HK-2 (cell line): ENCODE data around the gene TLCD2.
"Not testable (repeated sequence)": the region's sequence is repeated elsewhere in the genome, so short reads cannot be mapped to it uniquely, and the experiment has no call there.

Experiments
- DNase-seq: peaks from one replicate; pipeline ENCODE4 v3.0.0-alpha.2; 2018; ENCODE audit not compliant: unreplicated experiment

The TLCD2 gene

GRCh38 chr17:1709971-1710806, at the start of gene TLCD2:
Gene TLCD2, minus strand, starts transcription at chr17:1710377. Its CDS starts 135 bp downstream, at chr17:1710242.
- peak; percentile 72 for DNase-seq

- DNase-seq: no peak
These were observed 49.4 kb upstream of the TLCD2 start for GRCh38 chr17:1759529-1759928.

- DNase-seq: no peak
These were observed 48.6 kb upstream of the TLCD2 start for GRCh38 chr17:1758807-1759206.

DNA sequence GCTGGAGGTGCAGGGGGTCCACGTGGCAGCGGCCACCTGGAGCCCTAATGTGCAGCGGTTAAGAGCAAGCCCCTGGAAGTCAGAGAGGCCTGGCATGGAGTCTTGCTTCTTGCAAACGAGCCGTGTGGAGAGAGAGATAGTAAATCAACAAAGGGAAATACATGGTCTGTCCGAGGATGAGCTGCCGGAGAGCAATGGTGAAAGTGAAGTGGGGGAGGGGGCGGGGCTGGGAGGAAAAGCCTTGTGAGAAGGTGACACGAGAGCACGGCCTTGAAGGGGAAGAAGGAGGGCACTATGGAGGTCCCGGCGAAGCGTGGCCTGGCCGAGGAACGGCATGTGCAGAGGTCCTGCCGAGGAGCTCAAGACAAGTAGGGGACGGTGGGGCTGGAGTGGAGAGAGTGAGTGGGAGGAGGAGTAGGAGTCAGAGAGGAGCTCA, 45.7 kb upstream of the TLCD2 start:
- no peak for DNase-seq

DNA sequence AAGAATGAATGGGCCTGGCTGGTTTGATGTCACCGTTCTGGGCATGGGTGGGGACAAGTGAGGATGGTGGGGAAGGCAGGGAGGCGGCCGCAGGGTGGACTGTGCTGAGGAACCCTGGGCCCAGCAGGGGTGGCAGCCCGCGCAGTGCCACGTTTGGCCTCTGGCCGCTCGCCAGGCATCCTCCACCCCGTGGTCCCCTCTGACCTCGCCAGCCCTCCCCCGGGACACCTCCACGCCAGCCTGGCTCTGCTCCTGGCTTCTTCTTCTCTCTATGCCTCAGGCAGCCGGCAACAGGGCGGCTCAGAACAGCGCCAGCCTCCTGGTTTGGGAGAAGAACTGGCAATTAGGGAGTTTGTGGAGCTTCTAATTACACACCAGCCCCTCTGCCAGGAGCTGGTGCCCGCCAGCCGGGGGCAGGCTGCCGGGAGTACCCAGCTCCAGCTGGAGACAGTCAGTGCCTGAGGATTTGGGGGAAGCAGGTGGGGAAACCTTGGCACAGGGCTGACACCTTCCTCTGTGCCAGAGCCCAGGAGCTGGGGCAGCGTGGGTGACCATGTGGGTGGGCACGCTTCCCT, 45.2 kb upstream of the TLCD2 start:
- DNase-seq: no peak

DNA sequence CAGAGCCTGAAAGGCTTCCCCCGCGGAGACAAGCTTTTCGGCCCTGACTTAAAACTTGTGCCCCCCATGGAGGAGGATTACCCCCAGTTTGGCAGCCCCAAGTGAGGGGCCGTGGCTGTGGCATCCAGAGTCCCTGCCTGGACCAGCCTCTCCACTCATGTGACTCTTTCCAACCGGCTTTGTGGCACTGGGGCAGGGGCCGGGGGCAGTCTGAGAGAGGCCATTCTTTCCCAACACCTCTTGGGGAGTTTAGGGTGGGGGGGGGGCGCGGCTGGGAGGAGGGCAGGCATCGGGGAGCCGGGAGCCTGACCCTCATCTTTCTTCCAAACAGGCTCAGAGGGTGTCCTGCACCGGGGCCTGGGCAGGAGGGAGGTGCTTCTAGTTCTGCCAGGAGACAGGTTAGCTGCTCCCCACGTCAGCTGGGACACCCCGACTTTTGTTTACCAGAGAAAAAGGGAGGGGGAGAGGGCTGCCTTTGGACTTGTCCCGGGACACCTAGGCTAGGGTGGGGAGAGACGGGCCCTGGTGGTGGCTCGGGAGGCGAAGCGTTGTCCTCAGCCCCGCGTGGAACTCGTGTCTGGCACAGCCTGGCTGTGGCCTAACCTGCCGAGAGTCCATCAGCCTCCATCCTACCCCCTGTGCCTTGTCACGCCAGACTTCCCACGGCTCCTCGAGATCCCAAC, 44.4 kb upstream of the TLCD2 start:
- DNase-seq: no peak

DNA sequence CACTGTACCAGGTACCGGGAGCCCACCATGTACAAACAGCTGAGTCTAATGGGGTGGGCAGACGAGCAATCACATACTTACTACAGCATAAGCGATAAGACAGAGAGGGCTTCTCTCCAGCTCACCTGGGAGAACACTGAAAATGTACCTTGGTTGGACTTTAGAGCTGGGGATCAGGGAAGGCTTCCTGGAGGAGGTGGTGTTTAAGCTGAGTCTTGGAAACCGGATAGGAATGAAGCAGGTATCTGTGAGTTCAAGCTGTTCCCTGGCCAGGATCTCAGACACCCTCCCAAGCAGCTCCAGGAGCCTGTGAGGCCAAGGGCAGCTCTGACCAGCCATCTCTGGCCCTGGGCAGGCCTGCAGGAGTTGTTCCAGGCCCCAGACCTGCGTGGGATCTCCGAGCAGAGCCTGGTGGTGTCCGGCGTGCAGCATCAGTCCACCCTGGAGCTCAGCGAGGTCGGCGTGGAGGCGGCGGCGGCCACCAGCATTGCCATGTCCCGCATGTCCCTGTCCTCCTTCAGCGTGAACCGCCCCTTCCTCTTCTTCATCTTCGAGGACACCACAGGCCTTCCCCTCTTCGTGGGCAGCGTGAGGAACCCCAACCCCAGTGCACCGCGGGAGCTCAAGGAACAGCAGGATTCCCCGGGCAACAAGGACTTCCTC, 43.7 kb upstream of the TLCD2 start:
- no peak for DNase-seq

- DNase-seq: no peak
These were observed 42.5 kb upstream of the TLCD2 start for GRCh38 chr17:1752425-1753262.

- DNase-seq: no peak
These were observed 40.5 kb upstream of the TLCD2 start for GRCh38 chr17:1750628-1751027.

- DNase-seq: no peak
These were observed 36.9 kb upstream of the TLCD2 start for GRCh38 chr17:1746975-1747543.

- DNase-seq: no peak
These were observed 35.4 kb upstream of the TLCD2 start for GRCh38 chr17:1745513-1746020.

DNA sequence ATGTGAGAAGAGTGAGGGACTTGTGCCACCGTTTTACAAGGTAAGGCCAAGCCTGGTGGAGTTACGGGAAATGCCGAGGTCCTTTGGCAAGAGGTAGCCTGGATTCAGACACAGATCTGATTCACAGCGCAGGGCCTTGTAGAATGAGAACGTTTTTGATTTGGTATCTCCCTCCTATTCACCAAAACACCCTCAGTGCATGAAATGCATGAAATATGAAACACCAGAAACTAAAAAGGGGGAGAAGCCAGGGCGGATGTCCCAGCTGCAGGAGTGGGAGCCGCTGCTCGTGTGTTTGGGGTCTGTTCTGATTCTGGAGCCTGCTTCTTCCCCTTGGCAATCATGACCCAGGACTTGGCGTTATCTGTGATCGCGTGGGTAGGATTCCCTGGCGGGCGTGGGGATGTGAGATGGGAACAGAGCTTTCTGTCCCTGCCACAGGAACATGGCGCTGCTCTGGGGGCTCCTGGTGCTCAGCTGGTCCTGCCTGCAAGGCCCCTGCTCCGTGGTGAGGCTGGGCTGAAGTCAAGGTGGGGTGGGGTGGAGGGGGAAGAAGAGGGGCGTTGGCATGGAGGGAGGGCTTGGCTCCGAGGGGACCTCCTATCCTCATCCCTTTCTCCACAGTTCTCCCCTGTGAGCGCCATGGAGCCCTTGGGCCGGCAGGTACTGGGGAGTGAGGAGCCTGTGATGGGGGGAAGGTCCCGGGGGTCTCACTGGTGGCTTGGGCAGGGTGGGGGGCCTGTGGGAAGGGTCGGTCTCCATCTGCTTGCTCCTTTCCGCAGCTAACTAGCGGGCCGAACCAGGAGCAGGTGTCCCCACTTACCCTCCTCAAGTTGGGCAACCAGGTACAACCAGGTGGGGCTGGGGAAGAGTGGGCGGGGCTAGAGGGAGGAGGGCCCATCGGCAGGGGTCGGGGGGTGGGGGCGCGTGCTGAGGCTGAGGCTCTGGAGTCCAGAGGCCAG, 34.7 kb upstream of the TLCD2 start:
- DNase-seq: no peak

- no peak for DNase-seq
These were observed 32.9 kb upstream of the TLCD2 start for GRCh38 chr17:1743088-1743439.

DNA sequence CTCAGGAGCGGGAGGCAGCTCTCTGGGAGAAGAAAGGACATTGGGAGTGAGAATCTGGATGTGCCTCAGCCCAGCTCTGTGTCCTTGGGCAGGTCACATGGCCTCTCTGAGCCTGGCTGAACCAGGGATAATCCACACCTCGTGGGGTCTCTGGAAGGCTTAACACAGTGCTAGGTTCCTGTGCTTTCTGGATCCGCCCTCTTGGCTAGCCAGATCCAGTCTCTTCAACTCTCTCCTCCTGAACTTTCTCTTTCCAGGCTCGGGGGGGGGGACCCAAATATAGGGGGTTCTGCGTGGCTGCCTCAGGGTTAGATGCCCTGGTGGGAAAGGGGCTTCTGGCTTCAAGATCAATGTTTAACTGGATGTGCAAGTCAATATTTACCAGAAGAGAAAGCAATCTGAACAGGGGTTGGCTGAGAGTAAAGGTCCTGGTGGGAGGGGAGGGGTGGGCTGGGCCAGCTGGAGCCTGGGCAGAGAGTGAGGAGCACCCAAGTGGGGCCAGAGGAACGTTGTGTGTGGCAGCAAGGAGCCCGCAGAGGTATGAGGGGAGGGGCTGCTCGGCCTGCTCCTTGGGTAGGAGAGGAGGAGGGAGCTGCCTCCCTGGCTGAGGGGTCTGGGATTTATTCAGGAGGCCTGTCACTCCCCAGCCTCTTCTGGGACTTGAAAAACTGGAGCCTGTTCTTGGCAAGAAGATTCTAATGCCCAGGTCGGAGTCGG, 32.4 kb upstream of the TLCD2 start, which contains the start of gene SERPINF2:
Gene SERPINF2 (plus strand): TSS at position 501 of the 717 bp plus-strand sequence. CDS start 2,125 bp downstream, outside the sequence.
- DNase-seq: peak; percentile 24

GRCh38 chr17:1741899-1742298, 31.7 kb upstream of the TLCD2 start:
- DNase-seq: not testable (repeated sequence)

DNA sequence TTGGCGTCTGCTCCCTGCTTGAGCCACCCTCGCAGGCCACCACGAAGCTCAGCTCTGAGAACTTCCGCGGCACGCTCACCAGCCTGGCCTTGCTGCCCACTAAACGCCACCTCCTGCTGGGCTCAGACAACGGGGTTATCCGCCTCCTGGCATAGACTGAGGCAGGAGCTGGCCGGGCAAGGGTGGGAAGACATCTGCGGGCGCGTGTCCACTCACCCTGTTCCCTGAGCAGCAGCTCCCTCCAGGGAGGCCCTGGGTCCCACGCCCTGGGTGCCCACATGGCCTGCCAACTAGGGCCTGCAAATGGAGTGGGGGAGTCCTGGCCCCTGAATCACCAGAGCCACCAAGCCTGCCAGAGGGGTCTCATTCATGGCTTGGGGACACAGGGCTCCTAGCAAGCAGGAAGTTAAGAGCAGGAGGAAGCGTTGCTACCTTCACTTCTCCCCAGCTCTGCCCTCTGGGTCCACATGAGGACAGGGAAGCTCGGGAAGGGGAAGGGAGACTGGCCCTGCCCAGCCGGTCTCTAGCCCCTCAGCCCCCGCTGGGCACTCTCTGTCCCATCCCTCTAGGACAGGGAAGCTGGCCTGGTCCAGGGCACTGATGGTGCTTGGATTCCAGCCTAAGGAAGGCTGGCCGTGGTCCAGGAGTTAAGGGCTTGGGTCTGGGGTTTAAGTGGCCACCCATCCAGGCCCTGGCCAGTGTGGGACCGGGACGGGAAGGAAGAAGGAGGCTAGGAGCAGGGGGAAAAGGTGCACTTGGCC, 27.5 kb upstream of the TLCD2 start:
- no peak for DNase-seq

DNA sequence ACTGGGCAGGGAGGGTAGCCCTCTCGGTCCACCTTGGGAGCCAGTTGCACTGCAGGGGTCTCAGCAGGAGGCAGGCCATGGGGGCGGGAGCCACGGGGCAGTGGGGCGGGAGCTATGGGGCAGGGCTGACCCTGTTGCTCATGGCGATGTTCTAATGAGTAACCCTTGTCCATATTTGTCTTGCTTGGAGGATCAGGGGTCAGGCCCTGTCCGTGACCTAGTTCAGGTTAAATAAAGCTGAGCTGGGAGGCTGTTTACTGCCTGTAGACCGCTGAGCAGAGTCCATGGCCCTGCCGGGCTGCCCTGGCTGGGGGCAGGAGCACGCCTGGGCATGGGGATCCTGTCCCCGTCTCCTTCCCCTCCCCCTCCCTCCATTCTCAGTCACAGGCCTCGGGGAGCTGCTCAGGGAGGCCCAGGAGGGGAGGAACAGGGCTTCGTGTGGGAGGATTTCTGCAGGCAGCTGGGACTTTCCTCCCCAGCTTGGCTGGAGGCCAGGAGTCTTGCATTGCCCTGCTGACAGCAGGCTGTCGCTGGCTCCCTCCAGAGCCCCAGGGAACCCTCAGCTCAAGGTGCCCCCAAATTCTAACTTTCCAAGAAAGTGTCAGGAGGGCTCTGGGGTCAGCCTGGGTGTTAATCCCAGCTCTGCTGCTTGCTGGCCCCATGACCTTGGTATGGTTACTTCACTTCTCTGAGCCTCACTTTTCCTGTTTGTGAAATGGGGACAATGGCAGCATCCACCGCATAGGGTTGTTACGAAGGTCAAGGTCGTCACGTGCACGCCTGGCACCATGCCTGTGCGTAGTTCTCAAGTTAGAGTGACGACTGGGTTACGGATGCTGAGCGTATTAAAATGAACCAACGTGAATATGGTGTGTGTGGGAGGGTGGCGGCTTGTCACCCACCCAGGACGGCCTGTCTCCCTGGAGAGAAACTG, 26.4 kb upstream of the TLCD2 start:
- DNase-seq: peak; percentile 84
